ENCODE measurements around the gene TCF20.

The TCF20 gene

DNA sequence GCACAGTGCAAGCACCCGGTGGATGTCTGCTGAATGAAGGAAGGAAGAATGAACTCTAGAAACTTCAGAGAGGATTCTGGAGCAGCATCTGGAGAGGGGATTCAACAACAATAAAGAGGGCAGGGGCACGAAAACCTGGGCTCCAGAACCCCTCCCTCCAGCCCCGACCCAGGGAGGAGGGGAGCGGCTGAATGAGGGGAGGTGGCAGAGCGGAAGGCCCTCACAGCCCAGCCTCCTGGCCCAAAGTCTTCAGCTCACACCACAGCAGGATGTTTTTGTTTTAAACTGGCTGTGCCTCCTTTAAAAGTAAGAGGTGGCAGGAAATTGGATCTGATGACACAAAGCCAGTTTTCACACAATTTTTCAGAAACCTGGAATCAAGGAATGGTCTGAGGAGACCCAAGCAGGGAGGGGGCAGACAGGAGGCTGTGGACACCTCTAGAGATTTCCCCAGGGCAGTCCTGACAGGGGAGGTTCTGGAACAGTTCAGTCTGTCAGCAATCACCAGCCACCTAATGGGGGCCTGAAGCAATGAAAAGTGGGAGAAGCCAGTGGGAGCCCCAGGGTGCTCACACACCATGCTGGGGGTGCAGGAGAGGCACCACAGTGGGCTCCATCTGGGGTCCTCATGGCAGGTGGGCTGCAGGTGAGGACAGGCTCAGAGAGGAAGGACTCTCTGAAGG, 44.4 kb upstream of the TCF20 start:
- no peak overlapping the region for H3K4me3 ChIP-seq (ENCODE audit: low read depth, low read length)
- TF ChIP-seq, protein P1, sequence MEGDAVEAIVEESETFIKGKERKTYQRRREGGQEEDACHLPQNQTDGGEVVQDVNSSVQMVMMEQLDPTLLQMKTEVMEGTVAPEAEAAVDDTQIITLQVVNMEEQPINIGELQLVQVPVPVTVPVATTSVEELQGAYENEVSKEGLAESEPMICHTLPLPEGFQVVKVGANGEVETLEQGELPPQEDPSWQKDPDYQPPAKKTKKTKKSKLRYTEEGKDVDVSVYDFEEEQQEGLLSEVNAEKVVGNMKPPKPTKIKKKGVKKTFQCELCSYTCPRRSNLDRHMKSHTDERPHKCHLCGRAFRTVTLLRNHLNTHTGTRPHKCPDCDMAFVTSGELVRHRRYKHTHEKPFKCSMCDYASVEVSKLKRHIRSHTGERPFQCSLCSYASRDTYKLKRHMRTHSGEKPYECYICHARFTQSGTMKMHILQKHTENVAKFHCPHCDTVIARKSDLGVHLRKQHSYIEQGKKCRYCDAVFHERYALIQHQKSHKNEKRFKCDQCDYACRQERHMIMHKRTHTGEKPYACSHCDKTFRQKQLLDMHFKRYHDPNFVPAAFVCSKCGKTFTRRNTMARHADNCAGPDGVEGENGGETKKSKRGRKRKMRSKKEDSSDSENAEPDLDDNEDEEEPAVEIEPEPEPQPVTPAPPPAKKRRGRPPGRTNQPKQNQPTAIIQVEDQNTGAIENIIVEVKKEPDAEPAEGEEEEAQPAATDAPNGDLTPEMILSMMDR (IDR thresholded peaks at IDR 0.05; ENCODE audit: borderline replicate concordance, insufficient read depth, low read depth, low read length): no peak

DNA sequence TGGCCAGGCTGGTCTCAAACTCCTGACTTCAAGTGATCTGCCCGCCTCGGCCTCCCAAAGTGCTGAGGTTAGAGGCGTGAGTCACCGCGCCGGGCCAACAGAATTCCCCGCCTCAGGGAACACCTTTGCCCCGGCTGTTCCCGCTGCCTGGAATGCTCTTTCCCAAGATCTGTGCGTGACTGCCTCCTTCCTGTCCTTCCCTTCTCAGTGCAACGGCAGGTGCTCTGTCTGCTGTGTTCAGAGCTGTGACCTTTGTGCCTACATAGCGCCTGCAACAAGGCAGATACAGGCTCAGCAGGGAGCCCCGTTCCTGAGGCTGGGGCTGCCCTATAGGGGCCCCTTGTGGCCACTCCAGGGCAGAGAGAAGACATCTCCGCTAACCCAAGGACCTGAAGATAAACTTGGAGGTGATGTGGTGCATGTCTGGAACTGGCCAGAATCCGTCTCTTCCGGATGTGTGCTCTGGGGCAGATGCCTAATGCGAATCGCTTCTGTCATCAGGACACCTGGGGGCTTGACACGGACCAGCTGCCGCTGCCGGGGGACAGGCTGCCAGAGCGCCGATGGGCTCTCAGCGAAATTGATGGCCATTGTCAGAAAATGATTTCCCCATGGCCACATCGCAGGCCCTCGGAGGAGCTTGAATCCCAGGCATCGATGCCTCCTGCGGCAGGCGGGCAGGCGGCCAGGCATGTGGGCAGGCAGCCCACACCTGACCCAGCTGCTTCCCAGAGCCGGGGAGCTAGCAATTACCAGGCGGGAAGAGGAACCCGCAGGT, 43.5 kb upstream of the TCF20 start:
- TF ChIP-seq, protein P1 (IDR thresholded peaks at IDR 0.05; ENCODE audit: borderline replicate concordance, insufficient read depth, low read depth, low read length): peak; percentile 43; the same call in 1 of the 2 replicates
- H3K4me3 ChIP-seq (ENCODE audit: low read depth, low read length): no peak overlapping the region

DNA sequence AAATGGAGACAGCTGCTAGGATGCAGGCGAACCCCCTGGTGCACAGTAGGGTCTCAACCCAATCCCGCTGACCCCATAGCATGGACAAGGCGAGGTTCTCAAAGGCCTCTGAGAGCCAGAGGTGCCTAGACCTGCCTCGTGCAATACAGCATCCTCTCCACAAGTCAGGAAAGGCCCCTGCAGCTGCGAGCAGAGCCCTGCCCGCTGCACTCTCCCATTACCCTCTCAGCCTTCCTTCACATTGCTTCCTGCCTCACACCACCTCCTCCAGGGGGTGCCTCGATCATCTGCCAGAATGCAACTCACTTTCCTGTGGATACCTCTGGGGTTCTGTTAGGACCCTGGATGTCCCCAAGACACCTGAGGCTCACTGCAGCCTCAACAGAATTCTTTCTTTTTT, 42.8 kb upstream of the TCF20 start:
- no peak overlapping the region for H3K4me3 ChIP-seq (ENCODE audit: low read depth, low read length)
- TF ChIP-seq, protein P1 (IDR thresholded peaks at IDR 0.05; ENCODE audit: borderline replicate concordance, insufficient read depth, low read depth, low read length): no peak

DNA sequence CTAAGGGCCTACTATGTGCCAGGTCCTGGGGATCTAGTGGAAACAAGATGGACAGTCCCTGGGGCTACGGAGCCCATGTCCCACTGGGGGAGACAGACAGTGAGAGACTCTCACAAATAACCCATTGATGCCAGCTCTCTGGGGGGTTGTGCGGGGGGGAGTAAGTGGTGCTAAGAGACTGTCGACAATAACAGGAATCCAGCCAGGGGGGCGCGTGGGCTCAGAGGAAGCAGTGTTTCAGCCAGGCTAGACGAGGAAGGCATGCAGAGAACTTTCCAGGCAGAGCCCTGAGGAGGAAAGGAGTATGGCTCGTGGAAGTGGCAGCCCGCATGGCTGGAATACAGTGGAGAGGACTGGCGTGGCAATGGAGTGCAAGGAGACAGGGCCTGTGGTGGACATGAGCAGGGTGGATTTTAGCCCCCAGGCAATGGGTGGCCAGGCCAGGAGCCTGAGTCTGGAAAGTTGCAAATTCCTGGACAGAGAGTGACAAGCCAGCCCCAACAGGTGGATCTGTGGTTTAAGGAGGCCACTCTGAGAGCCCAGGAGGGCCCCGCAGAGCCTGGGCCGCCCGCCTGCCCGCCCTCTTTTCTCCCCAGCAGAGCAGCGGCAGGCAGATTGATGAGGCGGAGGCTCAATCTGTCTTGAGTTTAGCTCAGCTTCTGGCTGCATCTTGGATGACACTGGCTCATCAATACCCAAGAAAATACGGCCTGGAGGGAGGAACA, 40.0 kb upstream of the TCF20 start:
- TF ChIP-seq, protein P1 (IDR thresholded peaks at IDR 0.05; ENCODE audit: borderline replicate concordance, insufficient read depth, low read depth, low read length): no peak
- no peak overlapping the region for H3K4me3 ChIP-seq (ENCODE audit: low read depth, low read length)

DNA sequence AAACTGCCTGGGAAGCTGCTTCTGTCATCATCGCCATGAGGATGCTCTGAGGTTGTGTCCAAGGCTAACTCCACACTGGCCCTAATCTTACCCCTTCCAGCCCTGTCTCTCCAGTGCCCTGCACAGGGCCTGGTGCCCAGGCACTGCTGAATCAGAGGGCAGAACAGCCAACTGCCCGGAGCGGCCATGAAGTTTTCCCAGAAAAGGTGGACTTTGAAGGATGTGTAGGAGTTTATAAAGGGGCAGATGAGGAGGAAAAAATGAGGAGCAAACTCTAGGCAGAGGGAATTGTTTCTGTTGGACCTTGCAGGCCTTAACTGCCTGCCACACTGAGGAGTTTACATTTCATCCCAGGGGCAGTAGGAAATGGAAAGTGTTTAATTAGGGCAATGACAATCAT, 39.4 kb upstream of the TCF20 start:
- TF ChIP-seq, protein P1 (IDR thresholded peaks at IDR 0.05; ENCODE audit: borderline replicate concordance, insufficient read depth, low read depth, low read length): no peak
- no peak overlapping the region for H3K4me3 ChIP-seq (ENCODE audit: low read depth, low read length)

DNA sequence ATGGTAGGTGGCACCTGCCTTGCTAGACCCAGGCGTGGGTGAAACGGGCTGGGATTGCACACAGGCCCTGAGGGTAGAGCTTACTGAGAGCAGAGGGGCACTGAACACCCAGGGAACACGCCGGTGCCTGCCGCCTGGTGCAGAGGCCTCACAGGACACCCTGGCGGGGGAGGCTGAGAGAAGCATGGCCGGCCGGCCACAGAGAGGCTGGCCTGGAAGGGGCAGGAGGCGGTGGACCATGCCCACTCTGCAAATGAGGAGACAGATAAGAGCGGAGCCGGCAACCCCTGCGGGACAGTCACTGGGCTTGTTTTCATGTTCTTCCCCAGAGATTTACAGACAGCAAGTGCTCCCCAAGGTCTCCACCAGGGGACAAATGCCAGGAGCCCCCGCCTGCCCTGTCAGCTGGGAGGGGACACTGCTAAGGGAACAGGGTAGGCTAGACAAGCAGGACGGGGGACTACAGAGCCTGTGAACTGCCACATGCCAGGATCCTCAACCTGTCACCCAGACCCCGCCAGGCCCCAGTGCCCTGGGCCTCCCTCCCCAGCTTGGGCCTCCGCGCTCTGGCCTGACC, 38.5 kb upstream of the TCF20 start:
- TF ChIP-seq, protein P1 (IDR thresholded peaks at IDR 0.05; ENCODE audit: borderline replicate concordance, insufficient read depth, low read depth, low read length): no peak
- H3K4me3 ChIP-seq (ENCODE audit: low read depth, low read length): no peak overlapping the region

All from GM12875 (cell line).